HepG2 (cell line): Measurements from ENCODE around the gene AFF1. TPM values are rescaled to one million over a fixed set of nuclear protein-coding genes. Genes with fewer than 3 reads are reported as not detected.
A peak's percentile ranks its signal among the peaks of the same experiment; 100 is the strongest.

Experiments
- CREB3 ChIP-seq: sonication (generic); formaldehyde crosslinking; IDR thresholded peaks from 2 replicates; pipeline ENCODE4 v1.5.0; 2020; ENCODE audit warnings: missing genetic modification reagents
- FOXA1 ChIP-seq, 2 experiments: fragments of 450-650 bp in 1 of 2; sonication (generic) in 1 of 2; formaldehyde crosslinking in 1 of 2; IDR thresholded peaks; 2 replicates each; pipeline versions ENCODE4 v1.4.0 to v1.6.1; 2016 to 2020; ENCODE audit warnings: missing genetic modification reagents in 1 of 2
- FOXA3 ChIP-seq: IDR thresholded peaks from 2 replicates; pipeline ENCODE4 v1.6.1; 2016; ENCODE audit warnings: missing genetic modification reagents, missing compliant biosample characterization
- GZF1 ChIP-seq: sonication (generic); formaldehyde crosslinking; IDR thresholded peaks from 2 replicates; pipeline ENCODE4 v1.5.1; 2020; ENCODE audit warnings: mild to moderate bottlenecking, missing genetic modification reagents
- MAX ChIP-seq: IDR thresholded peaks from 2 replicates; pipeline ENCODE4 v1.6.1; 2012; ENCODE audit warnings: inconsistent platforms
- NCOR1 ChIP-seq: fragments of 200-600 bp; sonication (generic); IDR thresholded peaks from 2 replicates; pipeline ENCODE4 v1.7.0; 2017; ENCODE audit warnings: antibody characterized with exemption, low read length, borderline replicate concordance
- RBM39 ChIP-seq: fragments of 200-400 bp; formaldehyde crosslinking; IDR thresholded peaks from one replicate; pipeline ENCODE4 v1.6.1; 2018; ENCODE audit warnings: antibody characterized with exemption, mild to moderate bottlenecking, low read depth, low read length; ENCODE audit not compliant: poor library complexity, severe bottlenecking
- SALL1 ChIP-seq: sonication (generic); formaldehyde crosslinking; IDR thresholded peaks from 2 replicates; pipeline ENCODE4 v1.8.0; 2022; ENCODE audit warnings: mild to moderate bottlenecking, missing genetic modification reagents
- ZC3H13 ChIP-seq: sonication (generic); formaldehyde crosslinking; IDR thresholded peaks from 2 replicates; pipeline ENCODE4 v1.8.1; 2023; ENCODE audit warnings: mild to moderate bottlenecking, missing genetic modification reagents, moderate library complexity
- ZFP1 ChIP-seq: IDR thresholded peaks from 2 replicates; pipeline ENCODE4 v1.6.1; 2016
- ZFY ChIP-seq: sonication (generic); formaldehyde crosslinking; IDR thresholded peaks from 2 replicates; pipeline ENCODE4 v1.4.0; 2020; ENCODE audit warnings: missing genetic modification reagents
- ZNF407 ChIP-seq: sonication (generic); formaldehyde crosslinking; IDR thresholded peaks from one replicate; pipeline ENCODE4 v1.5.1; 2020; ENCODE audit warnings: mild to moderate bottlenecking, missing genetic modification reagents; ENCODE audit errors: not compliant biosample characterization
- ZNF441 ChIP-seq: sonication (generic); formaldehyde crosslinking; IDR thresholded peaks from 2 replicates; pipeline ENCODE4 v1.7.0; 2021; ENCODE audit warnings: missing genetic modification reagents, borderline replicate concordance
- ZNF572 ChIP-seq: sonication (generic); formaldehyde crosslinking; IDR thresholded peaks from 2 replicates; pipeline ENCODE4 v1.5.1; 2020; ENCODE audit warnings: mild to moderate bottlenecking, missing genetic modification reagents
- ZNF629 ChIP-seq: sonication (generic); formaldehyde crosslinking; conservative IDR thresholded peaks from 2 replicates; pipeline ENCODE4 v1.5.0; 2020; ENCODE audit warnings: missing genetic modification reagents
- ZNF713 ChIP-seq: sonication (generic); formaldehyde crosslinking; IDR thresholded peaks from 2 replicates; pipeline ENCODE4 v1.4.0; 2020; ENCODE audit warnings: mild to moderate bottlenecking, missing genetic modification reagents
- ZXDC ChIP-seq: sonication (generic); formaldehyde crosslinking; IDR thresholded peaks from 2 replicates; pipeline ENCODE4 v1.5.0; 2020; ENCODE audit warnings: mild to moderate bottlenecking, missing genetic modification reagents
- polyA plus RNA-seq, 8 experiments: library from polyadenylated mRNA; depleted of rRNA in 3 of 8; stranded (reverse) in 7 of 8; unstranded in 1 of 8; fragments of >200 nt; fragmentation: Illumina TruSeq in 4 of 8; extraction: Trizol in 4 of 8; gene quantifications; 2 replicates each; pipeline versions ENCODE4 v1.2.1 to v1.2.3, GENCODE V29; 2011 to 2016; ENCODE audit warnings: low read depth in 4 of 8, missing spikeins in 1 of 8, mixed read lengths in 1 of 8; ENCODE audit not compliant: insufficient read depth in 1 of 8
- total RNA-seq, 5 experiments: library from RNA; depleted of rRNA; stranded (reverse); fragments of >200 nt; fragmentation: Illumina TruSeq; extraction: Trizol; gene quantifications; 2 replicates each; pipeline ENCODE4 v1.2.3, GENCODE V29; 2016; ENCODE audit warnings: low read depth in 1 of 5

AFF1 gene
- total and polyA plus RNA-seq, 2 of the 13 experiments (the other 11 are each of a cell fraction or from before 2014, with no cell fraction given): 15.5 to 15.9 TPM

GRCh38 chr4:86993909-86994681 is 59.3 kb downstream of the AFF1 start (continued):
- no peak for TF ChIP-seq ZNF407 (CRISPR knock-in tag)
- peak; percentile 49; the same call in 1 of the 2 replicates for TF ChIP-seq ZNF441 (CRISPR knock-in tag)
- no peak for TF ChIP-seq ZXDC (CRISPR knock-in tag)
- TF ChIP-seq ZNF572: no peak
- no peak for TF ChIP-seq RBM39
- no peak for TF ChIP-seq ZNF629
- peak; percentile 93 for TF ChIP-seq SALL1 (CRISPR knock-in tag)
- TF ChIP-seq ZNF713 (CRISPR knock-in tag): no peak
- no peak for TF ChIP-seq FOXA1 (IDR thresholded peaks at IDR 0.05)
- TF ChIP-seq FOXA1 (CRISPR knock-in tag; IDR thresholded peaks at IDR 0.05): peak; percentile 19; the same call in 1 of the 2 replicates
- TF ChIP-seq CREB3 (CRISPR knock-in tag): no peak
- TF ChIP-seq MAX: peak; percentile 74
- peak; percentile 95 for TF ChIP-seq NCOR1
- no peak for TF ChIP-seq GZF1 (CRISPR knock-in tag)
- no peak for TF ChIP-seq ZC3H13 (CRISPR knock-in tag)
- no peak for TF ChIP-seq ZFP1 (CRISPR knock-in tag)
- TF ChIP-seq FOXA3: peak; percentile 85
- no peak for TF ChIP-seq ZFY (CRISPR knock-in tag)
